PC-3 (cell line): ENCODE data around the gene PDXK. TPM values are rescaled to one million over a fixed set of nuclear protein-coding genes. Genes with fewer than 3 reads are reported as not detected.

Experiments used
- ATAC-seq: fragments of 200-7000 bp; cut with Tn5 transposase; 2 replicates; pipeline ENCODE4 v1.9.1; 2020; ENCODE audit warnings: mild to moderate bottlenecking, moderate library complexity
- BruUV-seq: library from RNA; stranded (reverse); fragments of 400-500 nt; replicated peaks from 2 replicates; lab custom pipeline; 2021; lab: Mats Ljungman, UMichigan
- CTCF ChIA-PET: fragments of 300-600 bp; sonication (Branson Sonifier 250); formaldehyde crosslinking; loops from one replicate; lab custom pipeline; 2022; ENCODE audit warnings: antibody characterized with exemption; lab: Charles Lee
- POLR2A ChIA-PET: fragments of 300-600 bp; sonication (Branson Sonifier 250); formaldehyde crosslinking; loops from one replicate; lab custom pipeline; 2022; ENCODE audit warnings: antibody characterized with exemption; ENCODE audit not compliant: unreplicated experiment; lab: Charles Lee
- DNase-seq: peaks from one replicate; pipeline ENCODE4 v3.0.0-alpha.2; 2015
- H2AFZ ChIP-seq: fragments of 300-600 bp; sonication (generic); 2 replicates; pipeline ENCODE4 v1.6.0; 2016; ENCODE audit warnings: antibody characterized with exemption, low read length
- H3F3A ChIP-seq: fragments of 300-600 bp; sonication (generic); one replicate; pipeline ENCODE4 v1.6.0; 2017; ENCODE audit warnings: antibody characterized with exemption, low read length, control low read depth, mild to moderate bottlenecking; ENCODE audit not compliant: unreplicated experiment
- H3K27ac ChIP-seq: fragments of 300-600 bp; sonication (generic); 2 replicates; pipeline ENCODE4 v1.5.1; 2016; ENCODE audit warnings: mild to moderate bottlenecking, low read length
- H3K27me3 ChIP-seq: fragments of 300-600 bp; sonication (generic); 2 replicates; pipeline ENCODE4 v1.6.1; 2016; ENCODE audit warnings: low read length, mixed read lengths
- H3K36me3 ChIP-seq: fragments of 300-600 bp; sonication (generic); 2 replicates; pipeline ENCODE4 v1.6.1; 2016; ENCODE audit warnings: low read depth, mixed run types, low read length, mixed read lengths
- H3K4me1 ChIP-seq: fragments of 300-600 bp; sonication (generic); 2 replicates; pipeline ENCODE4 v1.5.1; 2016; ENCODE audit warnings: low read length; ENCODE audit not compliant: insufficient read depth
- H3K4me2 ChIP-seq: fragments of 300-600 bp; sonication (generic); 2 replicates; pipeline ENCODE4 v1.6.0; 2016; ENCODE audit warnings: low read length
- H3K4me3 ChIP-seq: fragments of 300-600 bp; sonication (generic); 2 replicates; pipeline ENCODE4 v1.5.1; 2016; ENCODE audit warnings: mild to moderate bottlenecking, low read length, mixed read lengths
- H3K79me2 ChIP-seq: fragments of 300-600 bp; sonication (generic); 2 replicates; pipeline ENCODE4 v1.6.1; 2017; ENCODE audit warnings: low read length, mixed read lengths
- H3K9ac ChIP-seq: fragments of 300-600 bp; sonication (generic); 2 replicates; pipeline ENCODE4 v1.6.0; 2016; ENCODE audit warnings: mild to moderate bottlenecking, low read length
- H3K9me2 ChIP-seq: fragments of 300-600 bp; sonication (generic); replicated peaks from 2 replicates; pipeline ENCODE4 v1.6.1; 2016; ENCODE audit warnings: mixed run types, low read length, mixed read lengths
- H3K9me3 ChIP-seq: fragments of 300-600 bp; sonication (generic); 2 replicates; pipeline ENCODE4 v1.6.1; 2016; ENCODE audit warnings: low read length, mixed read lengths
- H4K20me1 ChIP-seq: fragments of 300-600 bp; sonication (generic); 2 replicates; pipeline ENCODE4 v1.6.1; 2016; ENCODE audit warnings: low read length, mixed read lengths
- EZH2 ChIP-seq: fragments of 300-600 bp; sonication (generic); IDR thresholded peaks from one replicate; pipeline ENCODE4 v1.6.1; 2017; ENCODE audit warnings: antibody characterized with exemption, mild to moderate bottlenecking, low read length; ENCODE audit not compliant: unreplicated experiment
- EZH2phosphoT487 ChIP-seq: fragments of 300-600 bp; sonication (generic); IDR thresholded peaks from 2 replicates; pipeline ENCODE4 v1.6.1; 2018; ENCODE audit warnings: mild to moderate bottlenecking, antibody characterized with exemption, low read length, borderline replicate concordance
- intact Hi-C: fragments of 100-400 bp; cut with micrococcal nuclease; formaldehyde crosslinking; loops from 2 replicates; pipeline ENCODE4 v1.9.0; 2023
- total RNA-seq: library from RNA; depleted of rRNA; stranded (reverse); fragments of >200 nt; gene quantifications from 2 replicates; pipeline ENCODE4 v1.2.3, GENCODE V29; 2014
- TF ChIP-seq, protein P1 (sequence below): fragments of 300-600 bp; sonication (generic); conservative IDR thresholded peaks from 2 replicates; pipeline ENCODE4 v1.5.1; 2017; ENCODE audit warnings: antibody characterized with exemption, low read depth, mild to moderate bottlenecking, low read length

The PDXK gene
- total RNA-seq, 1 experiment from 2014 or later = 464 TPM

DNA sequence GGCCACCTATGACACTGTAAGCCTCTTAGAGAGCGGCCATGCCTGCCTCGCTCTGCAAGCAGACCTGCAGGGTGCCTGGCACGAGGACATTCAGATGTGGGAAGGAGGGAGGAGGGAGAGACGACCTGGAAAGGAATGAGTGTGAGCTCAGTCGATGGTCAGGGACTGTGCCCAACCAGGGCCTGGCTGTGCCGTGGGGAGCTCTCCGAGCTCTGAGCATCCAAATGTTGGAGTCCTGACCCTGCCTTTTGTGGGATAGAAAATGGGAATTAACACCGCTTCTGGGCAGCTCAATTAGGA, 49.9 kb downstream of the PDXK start:
- ChIA-PET POLR2A (no interaction called here), CTCF (no interaction called here)
- DNase-seq = no peak
- peaks cover 15% of the 10 kb centered on the region for H3F3A ChIP-seq
- no peaks in the 10 kb centered on the region for H3K9me2 ChIP-seq
- no peak overlapping the region for H2AFZ ChIP-seq
- no peaks in the 10 kb centered on the region for H3K9me3 ChIP-seq
- H3K4me3 ChIP-seq = no peak overlapping the region
- H3K79me2 ChIP-seq = peaks cover 8% of the 10 kb centered on the region
- no peaks in the 10 kb centered on the region for H3K27me3 ChIP-seq
- H4K20me1 ChIP-seq = peaks cover 8% of the 10 kb centered on the region
- H3K27ac ChIP-seq = peak overlapping the region; percentile 97
- TF ChIP-seq, protein P1, sequence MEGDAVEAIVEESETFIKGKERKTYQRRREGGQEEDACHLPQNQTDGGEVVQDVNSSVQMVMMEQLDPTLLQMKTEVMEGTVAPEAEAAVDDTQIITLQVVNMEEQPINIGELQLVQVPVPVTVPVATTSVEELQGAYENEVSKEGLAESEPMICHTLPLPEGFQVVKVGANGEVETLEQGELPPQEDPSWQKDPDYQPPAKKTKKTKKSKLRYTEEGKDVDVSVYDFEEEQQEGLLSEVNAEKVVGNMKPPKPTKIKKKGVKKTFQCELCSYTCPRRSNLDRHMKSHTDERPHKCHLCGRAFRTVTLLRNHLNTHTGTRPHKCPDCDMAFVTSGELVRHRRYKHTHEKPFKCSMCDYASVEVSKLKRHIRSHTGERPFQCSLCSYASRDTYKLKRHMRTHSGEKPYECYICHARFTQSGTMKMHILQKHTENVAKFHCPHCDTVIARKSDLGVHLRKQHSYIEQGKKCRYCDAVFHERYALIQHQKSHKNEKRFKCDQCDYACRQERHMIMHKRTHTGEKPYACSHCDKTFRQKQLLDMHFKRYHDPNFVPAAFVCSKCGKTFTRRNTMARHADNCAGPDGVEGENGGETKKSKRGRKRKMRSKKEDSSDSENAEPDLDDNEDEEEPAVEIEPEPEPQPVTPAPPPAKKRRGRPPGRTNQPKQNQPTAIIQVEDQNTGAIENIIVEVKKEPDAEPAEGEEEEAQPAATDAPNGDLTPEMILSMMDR = no peak
- TF ChIP-seq EZH2 = no peak
- no peak for TF ChIP-seq EZH2phosphoT487
- peaks cover 33% of the 10 kb centered on the region for H3K4me1 ChIP-seq
- BruUV-seq = no TSS peak
- peak overlapping the region; percentile 68; the same call in 1 of the 2 replicates for H3K4me2 ChIP-seq
- H3K9ac ChIP-seq = peak overlapping the region; percentile 89
- no peak for ATAC-seq
- H3K36me3 ChIP-seq = peaks cover 9% of the 10 kb centered on the region
- intact Hi-C loops = loop anchor here (1.0 kb wide), 1 partner anchor 51 kb away; no protein-coding TSS in a partner anchor

DNA sequence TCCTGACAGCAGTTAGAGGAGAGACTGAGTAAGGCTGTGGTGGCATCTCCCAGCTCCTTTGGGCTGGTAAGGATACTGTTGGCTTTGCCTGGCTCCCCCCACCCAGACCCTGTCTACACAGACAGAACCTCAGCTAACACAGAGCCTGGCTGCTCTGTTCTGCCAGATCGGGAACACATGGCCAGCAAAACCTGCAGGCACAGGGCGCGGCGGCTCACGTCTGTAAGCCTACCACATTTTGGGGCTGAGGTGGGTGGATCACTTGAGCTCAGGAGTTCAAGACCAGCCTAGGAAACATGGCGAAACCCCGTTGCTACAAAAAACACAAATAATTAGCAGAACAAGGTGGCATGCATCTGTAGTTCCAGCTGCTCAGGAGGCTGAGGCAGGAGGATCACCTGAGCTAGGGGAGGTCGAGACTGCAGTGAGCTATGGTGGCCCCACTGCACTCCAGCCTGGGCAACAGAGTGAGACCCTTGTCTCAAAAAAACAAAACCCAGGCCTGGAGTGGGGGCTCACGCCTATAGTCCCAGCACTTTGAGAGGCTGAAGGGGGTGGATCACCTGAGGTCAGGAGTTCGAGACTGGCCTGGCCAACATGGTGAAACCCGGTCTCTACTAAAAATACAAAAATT, 50.5 kb downstream of the PDXK start:
- TF ChIP-seq EZH2phosphoT487 = no peak
- no peak overlapping the region for H3K4me3 ChIP-seq
- H4K20me1 ChIP-seq = peaks cover 14% of the 10 kb centered on the region
- DNase-seq (no peak), ATAC-seq (no peak)
- peaks cover 16% of the 10 kb centered on the region for H3K36me3 ChIP-seq
- H3K4me2 ChIP-seq = no peak overlapping the region
- H3F3A ChIP-seq = peaks cover 19% of the 10 kb centered on the region
- no TSS peak for BruUV-seq
- H2AFZ ChIP-seq = no peak overlapping the region
- intact Hi-C loops = no loop called here
- CTCF ChIA-PET = no interaction called here
- no peak overlapping the region for H3K9ac ChIP-seq
- peaks cover 14% of the 10 kb centered on the region for H3K79me2 ChIP-seq
- H3K9me2 ChIP-seq = no peaks in the 10 kb centered on the region
- peaks cover 38% of the 10 kb centered on the region for H3K4me1 ChIP-seq
- POLR2A ChIA-PET = no interaction called here
- H3K27me3 ChIP-seq = no peaks in the 10 kb centered on the region
- peak overlapping the region; percentile 97 for H3K27ac ChIP-seq
- no peaks in the 10 kb centered on the region for H3K9me3 ChIP-seq

- Histone ChIP-seq H3K4me1 (peaks cover 38% of the 10 kb centered on the region), H3F3A (peaks cover 16% of the 10 kb centered on the region), H3K9me3 (no peaks in the 10 kb centered on the region), H4K20me1 (peaks cover 21% of the 10 kb centered on the region), H3K27ac (no peak overlapping the region), H3K36me3 (peaks cover 20% of the 10 kb centered on the region), H3K9me2 (no peaks in the 10 kb centered on the region), H3K4me2 (no peak overlapping the region), H3K4me3 (no peak overlapping the region), H3K9ac (no peak overlapping the region), H3K27me3 (no peaks in the 10 kb centered on the region), H3K79me2 (peaks cover 22% of the 10 kb centered on the region), H2AFZ (no peak overlapping the region)
- no peak for ATAC-seq
- intact Hi-C loops = no loop called here
- no TSS peak for BruUV-seq
- CTCF ChIA-PET = no interaction called here
- DNase-seq = no peak
- POLR2A ChIA-PET = no interaction called here
- no peak for TF ChIP-seq EZH2
Measured at GRCh38 chr21:43770066-43770655, 51.2 kb downstream of the PDXK start.
